SK-N-SH treated with all-trans-retinoic acid at 6 μM for 48 hours (cell line): ENCODE results near the gene COL4A4.

ENCODE experiments used
- ARNTL ChIP-seq: fragments of 450-650 bp; formaldehyde crosslinking; IDR thresholded peaks from 2 replicates; pipeline ENCODE4 v1.5.0; 2020; ENCODE audit warnings: low read depth, mild to moderate bottlenecking, moderate library complexity, borderline replicate concordance
- BACH2 ChIP-seq: fragments of 250-450 bp; sonication (Bioruptor Pico); IDR thresholded peaks from 2 replicates; pipeline ENCODE4 v1.9.0; 2021; ENCODE audit warnings: mild to moderate bottlenecking, borderline replicate concordance
- OSR1 ChIP-seq: fragments of 250-450 bp; sonication (Bioruptor Pico); IDR thresholded peaks from 2 replicates; pipeline ENCODE4 v1.8.0; 2022; ENCODE audit warnings: moderate library complexity, mild to moderate bottlenecking, inconsistent platforms
- TCF4 ChIP-seq: fragments of 250-450 bp; sonication (Bioruptor Pico); IDR thresholded peaks from 2 replicates; pipeline ENCODE4 v1.8.0; 2021; ENCODE audit warnings: mild to moderate bottlenecking, moderate library complexity, borderline replicate concordance
- TOX ChIP-seq: fragments of 250-450 bp; sonication (Bioruptor Pico); IDR thresholded peaks from 2 replicates; pipeline ENCODE4 v1.8.0; 2021; ENCODE audit warnings: mild to moderate bottlenecking, moderate library complexity, borderline replicate concordance
- ZFP3 ChIP-seq: fragments of 250-450 bp; sonication (Bioruptor Pico); IDR thresholded peaks from 2 replicates; pipeline ENCODE4 v1.5.0; 2020; ENCODE audit warnings: mild to moderate bottlenecking, moderate library complexity
- ZNF70 ChIP-seq: fragments of 450-650 bp; formaldehyde crosslinking; IDR thresholded peaks from 2 replicates; pipeline ENCODE4 v1.5.0; 2020; ENCODE audit warnings: mild to moderate bottlenecking, moderate library complexity
- TF ChIP-seq, protein P1 (sequence below): fragments of 250-450 bp; sonication (Bioruptor Pico); IDR thresholded peaks from 2 replicates; pipeline ENCODE4 v1.8.0; 2020; ENCODE audit warnings: mild to moderate bottlenecking, moderate library complexity, borderline replicate concordance
- TF ChIP-seq, protein P2 (sequence below): fragments of 250-450 bp; sonication (Bioruptor Pico); IDR thresholded peaks from 2 replicates; pipeline ENCODE4 v1.8.0; 2021; ENCODE audit warnings: low read depth, mild to moderate bottlenecking, moderate library complexity, borderline replicate concordance
- TF ChIP-seq, protein P3 (sequence below): fragments of 250-450 bp; sonication (Bioruptor Pico); IDR thresholded peaks from 2 replicates; pipeline ENCODE4 v1.5.1; 2020; ENCODE audit warnings: low read depth, mild to moderate bottlenecking, moderate library complexity

- TF ChIP-seq ZNF70 = no peak
- no peak for TF ChIP-seq TCF4
- TF ChIP-seq TOX (CRISPR knock-in tag) = no peak
- TF ChIP-seq, protein P1, sequence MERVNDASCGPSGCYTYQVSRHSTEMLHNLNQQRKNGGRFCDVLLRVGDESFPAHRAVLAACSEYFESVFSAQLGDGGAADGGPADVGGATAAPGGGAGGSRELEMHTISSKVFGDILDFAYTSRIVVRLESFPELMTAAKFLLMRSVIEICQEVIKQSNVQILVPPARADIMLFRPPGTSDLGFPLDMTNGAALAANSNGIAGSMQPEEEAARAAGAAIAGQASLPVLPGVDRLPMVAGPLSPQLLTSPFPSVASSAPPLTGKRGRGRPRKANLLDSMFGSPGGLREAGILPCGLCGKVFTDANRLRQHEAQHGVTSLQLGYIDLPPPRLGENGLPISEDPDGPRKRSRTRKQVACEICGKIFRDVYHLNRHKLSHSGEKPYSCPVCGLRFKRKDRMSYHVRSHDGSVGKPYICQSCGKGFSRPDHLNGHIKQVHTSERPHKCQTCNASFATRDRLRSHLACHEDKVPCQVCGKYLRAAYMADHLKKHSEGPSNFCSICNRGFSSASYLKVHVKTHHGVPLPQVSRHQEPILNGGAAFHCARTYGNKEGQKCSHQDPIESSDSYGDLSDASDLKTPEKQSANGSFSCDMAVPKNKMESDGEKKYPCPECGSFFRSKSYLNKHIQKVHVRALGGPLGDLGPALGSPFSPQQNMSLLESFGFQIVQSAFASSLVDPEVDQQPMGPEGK (CRISPR knock-in tag) = no peak
- no peak for TF ChIP-seq BACH2
- TF ChIP-seq, protein P2, sequence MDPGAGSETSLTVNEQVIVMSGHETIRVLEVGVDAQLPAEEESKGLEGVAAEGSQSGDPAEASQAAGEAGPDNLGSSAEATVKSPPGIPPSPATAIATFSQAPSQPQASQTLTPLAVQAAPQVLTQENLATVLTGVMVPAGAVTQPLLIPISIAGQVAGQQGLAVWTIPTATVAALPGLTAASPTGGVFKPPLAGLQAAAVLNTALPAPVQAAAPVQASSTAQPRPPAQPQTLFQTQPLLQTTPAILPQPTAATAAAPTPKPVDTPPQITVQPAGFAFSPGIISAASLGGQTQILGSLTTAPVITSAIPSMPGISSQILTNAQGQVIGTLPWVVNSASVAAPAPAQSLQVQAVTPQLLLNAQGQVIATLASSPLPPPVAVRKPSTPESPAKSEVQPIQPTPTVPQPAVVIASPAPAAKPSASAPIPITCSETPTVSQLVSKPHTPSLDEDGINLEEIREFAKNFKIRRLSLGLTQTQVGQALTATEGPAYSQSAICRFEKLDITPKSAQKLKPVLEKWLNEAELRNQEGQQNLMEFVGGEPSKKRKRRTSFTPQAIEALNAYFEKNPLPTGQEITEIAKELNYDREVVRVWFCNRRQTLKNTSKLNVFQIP (CRISPR knock-in tag) = no peak
- TF ChIP-seq OSR1 (CRISPR knock-in tag) = no peak
- TF ChIP-seq, protein P3, sequence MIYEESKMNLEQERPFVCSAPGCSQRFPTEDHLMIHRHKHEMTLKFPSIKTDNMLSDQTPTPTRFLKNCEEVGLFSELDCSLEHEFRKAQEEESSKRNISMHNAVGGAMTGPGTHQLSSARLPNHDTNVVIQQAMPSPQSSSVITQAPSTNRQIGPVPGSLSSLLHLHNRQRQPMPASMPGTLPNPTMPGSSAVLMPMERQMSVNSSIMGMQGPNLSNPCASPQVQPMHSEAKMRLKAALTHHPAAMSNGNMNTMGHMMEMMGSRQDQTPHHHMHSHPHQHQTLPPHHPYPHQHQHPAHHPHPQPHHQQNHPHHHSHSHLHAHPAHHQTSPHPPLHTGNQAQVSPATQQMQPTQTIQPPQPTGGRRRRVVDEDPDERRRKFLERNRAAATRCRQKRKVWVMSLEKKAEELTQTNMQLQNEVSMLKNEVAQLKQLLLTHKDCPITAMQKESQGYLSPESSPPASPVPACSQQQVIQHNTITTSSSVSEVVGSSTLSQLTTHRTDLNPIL (CRISPR knock-in tag) = no peak
- TF ChIP-seq ZFP3 = no peak
- TF ChIP-seq ARNTL (CRISPR knock-in tag) = no peak
These were observed 65.9 kb downstream of the COL4A4 start for GRCh38 chr2:227098162-227098515.
